GM18502 (cell line): ENCODE data around the gene UBL4B.

Source experiments
- ATAC-seq: cut with Tn5 transposase; IDR thresholded peaks from one replicate; pipeline ENCODE4 v1.9.1; 2021; ENCODE audit warnings: mild to moderate bottlenecking; ENCODE audit not compliant: unreplicated experiment, poor library complexity

UBL4B gene

DNA sequence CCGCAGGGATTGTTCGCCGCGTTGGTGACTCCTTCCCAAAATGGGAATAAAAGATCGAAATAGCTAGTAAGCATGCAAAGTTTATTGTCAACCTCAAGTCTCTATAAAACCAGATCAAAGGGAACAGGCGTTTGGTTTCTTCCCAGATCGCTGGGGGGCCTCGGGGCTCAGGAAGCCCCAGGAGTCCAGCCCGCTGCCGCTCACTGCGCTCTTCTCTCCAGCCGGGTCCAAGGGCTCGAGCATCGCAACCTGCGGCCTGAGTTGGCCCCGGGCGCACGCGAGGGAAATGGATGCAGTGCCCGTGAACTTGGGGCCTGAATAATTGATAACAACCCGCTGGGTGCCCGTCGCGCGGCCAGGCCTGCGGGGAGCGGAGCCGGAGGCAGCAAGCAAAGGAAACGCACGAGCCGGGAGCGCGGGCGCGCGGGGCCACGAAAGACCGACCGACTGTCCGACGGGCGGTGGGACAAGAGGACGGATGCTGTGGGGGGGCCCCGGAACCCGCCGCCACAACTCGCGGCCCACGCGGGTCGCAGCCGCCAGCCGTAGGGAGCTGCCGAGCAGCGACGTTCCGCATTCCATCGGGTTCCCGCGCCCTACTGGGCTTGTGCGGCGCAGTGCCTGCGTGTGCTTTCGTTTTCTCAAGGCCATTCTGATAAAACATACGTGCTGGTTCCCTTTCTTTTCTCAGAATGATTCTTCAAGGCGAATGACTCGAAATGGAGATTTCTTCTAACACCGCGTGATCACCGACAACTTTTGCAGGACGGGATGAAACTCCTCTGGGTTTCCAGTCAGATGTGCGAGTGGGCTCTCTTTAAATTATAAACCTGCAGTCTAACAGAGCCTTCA is 27.8 kb upstream of the UBL4B start:
- ATAC-seq = no peak

GRCh38 chr1:110085671-110086070 is 26.6 kb upstream of the UBL4B start:
- no peak for ATAC-seq

DNA sequence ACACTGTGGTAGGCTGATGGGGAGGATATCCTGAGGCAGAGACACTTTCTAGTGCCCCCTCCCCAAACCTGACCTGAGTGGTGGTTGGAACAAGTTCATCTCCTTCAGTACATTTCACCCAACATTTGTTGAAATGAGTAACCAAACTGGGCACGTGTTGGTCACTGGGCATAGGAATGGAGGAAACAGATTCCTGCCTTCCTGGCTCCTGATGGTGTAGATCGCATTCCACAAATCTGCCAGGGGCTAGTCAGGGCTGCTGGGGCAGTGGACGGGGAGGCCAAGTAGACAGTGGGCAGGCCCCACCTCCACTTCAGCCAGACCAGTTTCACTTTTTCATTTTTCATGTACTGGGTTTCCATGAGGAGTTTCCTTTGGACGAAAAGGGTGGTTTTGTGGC is 25.3 kb upstream of the UBL4B start:
- ATAC-seq = no peak

DNA sequence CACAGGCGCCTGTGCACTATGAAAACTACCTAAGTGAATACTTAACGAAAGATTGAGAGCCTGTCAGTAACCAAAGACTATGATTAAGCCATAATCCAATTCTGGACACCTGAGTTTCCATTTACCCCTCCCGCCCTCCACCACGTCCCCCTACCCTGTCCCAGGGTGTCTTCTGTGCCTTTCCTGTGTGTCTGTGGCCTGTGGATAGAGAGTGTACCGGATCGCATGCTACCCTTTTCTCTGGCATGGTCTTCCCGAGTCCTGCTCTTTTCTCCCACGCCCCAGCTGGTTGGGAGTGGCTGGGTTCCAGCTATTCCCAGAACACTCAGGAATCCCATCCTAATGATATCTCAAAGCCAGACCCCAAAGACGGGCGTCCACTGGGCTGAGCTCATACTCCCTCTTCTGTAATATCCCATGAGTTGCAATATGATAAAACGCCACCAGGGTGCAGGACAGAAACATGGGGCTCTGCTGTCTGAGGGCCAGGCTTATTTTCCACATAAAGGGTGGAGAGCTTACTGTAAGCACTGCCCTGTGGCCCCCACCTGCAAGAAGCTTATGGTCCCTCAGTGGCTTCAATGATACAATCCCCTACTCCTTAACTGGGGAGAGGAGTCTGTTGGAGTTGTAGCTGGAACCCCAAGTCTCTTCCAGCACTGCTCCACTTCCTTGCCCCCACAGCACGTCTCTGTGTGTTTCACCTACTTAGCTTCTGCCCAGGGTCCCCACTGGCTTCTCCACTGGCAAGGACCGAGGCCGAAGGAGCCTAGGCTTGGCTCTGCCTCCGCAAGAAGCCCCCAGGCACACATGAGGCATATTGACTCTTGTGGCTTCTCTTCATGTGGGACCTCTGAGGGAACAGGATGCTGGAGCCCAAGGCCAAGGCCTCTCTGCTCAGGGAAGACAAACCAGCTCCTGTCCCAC is 24.2 kb upstream of the UBL4B start:
- peak; percentile 72 for ATAC-seq

DNA sequence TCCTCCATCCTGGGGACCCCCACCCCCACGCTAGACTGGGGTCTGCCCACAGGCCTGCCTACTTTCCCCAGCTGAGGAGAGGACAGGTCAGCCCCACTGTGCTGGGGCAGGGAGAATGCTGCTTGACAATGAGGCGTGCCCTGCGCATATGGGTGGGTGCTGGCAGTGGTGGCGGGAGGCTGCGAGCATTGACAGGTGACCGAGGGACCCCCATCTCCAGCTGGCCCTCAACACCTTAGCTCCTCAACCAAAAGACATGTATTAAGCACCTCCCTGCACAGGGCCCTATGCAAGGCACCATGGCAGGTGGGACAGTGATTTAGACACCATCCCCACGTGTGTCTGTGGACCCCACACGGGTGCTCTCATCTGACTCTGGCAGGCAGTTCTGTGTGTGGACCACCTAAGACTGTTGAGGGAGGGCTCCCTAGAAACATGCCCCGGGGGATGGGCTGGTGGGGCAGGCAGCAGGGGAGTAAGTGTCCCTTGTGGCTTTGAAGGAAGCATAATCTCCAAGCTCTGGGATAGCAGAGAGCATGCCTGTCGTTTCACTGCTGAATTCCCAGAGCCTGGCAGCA is 23.4 kb upstream of the UBL4B start:
- no peak for ATAC-seq

DNA sequence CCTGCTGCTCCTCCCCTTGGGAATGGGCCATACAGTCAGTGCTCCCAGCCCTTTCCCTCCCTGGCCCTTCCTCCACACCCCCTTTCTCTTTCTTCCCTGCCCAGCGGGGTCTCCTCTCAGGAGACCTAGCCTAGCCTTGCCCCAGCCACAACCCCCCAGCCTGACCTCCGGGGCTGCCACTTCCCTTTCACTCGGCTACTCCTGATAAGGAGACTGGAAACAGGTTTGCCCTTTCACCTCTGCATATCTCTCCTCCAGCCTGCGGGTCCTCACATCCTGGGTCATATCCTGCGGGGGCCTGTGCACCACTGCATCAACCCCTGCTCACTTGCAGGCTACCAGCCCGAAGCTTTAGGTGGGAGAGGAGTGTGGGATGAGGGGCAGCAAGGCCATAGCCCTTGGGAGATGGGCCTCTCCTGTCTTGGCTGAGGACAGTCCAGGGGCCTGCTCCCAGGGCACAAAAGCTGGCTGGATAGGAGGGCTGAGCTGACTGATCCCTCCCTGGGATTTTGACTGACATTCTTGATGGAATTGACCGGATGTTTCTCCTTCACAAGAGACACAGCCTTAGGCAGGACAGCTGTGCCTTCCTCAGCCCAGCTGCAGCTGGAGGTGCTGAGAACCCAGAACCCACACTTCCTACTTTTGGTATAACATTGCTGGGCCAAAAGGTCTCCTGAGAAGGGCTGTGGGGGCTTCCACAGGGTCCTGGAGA is 22.5 kb upstream of the UBL4B start:
- no peak for ATAC-seq

DNA sequence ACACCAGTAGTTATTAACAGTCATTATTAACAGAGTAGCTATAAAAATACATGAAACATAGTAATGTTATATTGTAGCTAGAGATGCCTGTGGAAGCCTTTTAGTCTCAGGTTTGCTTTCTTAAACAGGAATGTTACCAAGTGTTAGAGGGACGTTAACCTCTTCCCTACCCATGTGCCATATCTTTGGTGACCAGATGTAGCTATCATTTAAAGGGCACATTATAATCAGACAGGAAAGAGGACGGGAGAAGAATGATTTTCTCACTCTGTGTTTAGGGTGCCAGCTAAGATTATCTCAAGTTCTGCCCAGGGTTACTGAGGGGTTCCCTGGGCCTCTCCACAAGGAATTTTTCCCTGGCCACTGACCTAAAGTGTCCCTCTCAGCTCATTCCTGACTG is 20.9 kb upstream of the UBL4B start:
- no peak for ATAC-seq

- no peak for ATAC-seq
These were observed 20.5 kb upstream of the UBL4B start for GRCh38 chr1:110091791-110092190.

GRCh38 chr1:110092991-110093390 is 19.3 kb upstream of the UBL4B start:
- ATAC-seq = no peak

- no peak for ATAC-seq
These were observed 17.1 kb upstream of the UBL4B start for GRCh38 chr1:110094931-110095654.

- ATAC-seq = no peak
These were observed 14.6 kb upstream of the UBL4B start for GRCh38 chr1:110097507-110098221.

- ATAC-seq = no peak
These were observed 13.8 kb upstream of the UBL4B start for GRCh38 chr1:110098222-110099026.

GRCh38 chr1:110100335-110100734 is 11.9 kb upstream of the UBL4B start:
- ATAC-seq = no peak

- ATAC-seq = no peak
These were observed 10.2 kb upstream of the UBL4B start for GRCh38 chr1:110102081-110102480.

DNA sequence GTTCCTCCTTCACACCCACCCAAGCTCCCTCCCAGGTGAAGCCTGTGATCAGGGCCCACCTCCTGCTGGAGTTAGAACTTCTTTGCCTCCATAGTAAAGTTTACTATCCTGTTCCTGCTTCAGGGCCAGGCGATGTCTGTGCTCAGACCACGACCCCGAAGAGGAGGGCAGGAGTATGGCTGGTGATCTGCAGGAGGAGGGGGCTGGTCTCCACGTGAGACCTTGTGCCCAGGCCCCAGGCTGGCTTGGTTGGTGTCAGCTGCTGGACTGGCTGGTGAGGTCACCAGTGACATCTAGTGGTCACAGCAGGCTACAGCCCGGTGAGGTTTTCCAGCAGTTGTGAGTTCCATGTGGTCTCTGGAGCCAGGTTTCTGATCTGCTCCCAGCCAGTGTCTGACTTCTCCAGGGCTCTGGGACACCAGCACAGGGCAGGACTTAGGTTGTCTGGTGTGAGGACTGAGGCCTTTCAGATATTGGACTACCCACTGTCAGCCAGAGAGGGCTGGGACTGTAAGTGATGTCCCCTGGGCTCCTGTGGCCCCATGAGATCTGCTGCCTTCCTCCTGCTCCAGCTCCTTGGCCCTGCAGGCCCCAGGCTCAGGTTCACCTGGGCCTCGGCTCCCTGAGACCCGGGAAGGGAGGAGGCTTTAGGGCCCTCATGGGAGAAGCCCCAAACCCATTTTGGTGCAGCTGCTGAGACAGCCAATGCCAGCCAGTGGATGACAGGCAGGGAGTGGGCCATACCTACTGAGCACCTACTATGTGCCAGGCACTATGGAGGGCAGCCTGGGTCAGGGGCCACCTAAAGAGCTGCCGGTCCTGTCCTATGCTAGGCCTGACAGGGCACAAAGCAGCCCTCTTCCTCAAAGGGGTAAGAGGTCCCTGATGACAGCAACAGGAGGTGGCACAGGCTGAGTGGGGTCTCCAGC is 6.0 kb upstream of the UBL4B start:
- ATAC-seq = peak; percentile 81

DNA sequence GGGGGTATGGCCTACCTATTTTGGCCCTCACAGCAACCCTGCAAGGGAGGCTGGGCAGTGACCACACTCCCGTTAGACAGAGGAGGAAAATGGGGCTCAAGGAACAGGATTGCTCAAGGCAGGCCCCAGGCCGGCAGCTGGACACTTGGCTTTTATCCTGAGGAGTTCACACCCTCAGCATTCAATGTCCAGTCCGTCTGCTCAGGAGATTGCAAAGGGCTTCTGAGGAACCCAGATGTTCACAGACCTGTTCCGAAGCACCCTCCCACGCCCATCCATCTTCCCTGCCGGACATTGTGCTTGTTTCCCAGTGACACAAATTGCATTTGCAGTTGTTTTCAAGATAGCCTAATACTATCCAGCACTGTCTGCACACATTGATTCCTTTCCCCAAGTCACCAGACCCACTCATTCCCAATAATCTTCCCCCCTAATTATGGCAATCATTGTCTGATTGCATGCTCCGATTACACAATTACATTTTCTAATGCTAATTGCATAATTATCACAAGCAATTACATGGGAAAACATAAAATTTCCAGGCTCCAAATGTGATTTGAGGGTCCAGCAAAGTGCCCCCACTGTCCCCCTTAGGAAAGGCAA is 4.3 kb upstream of the UBL4B start:
- no peak for ATAC-seq

DNA sequence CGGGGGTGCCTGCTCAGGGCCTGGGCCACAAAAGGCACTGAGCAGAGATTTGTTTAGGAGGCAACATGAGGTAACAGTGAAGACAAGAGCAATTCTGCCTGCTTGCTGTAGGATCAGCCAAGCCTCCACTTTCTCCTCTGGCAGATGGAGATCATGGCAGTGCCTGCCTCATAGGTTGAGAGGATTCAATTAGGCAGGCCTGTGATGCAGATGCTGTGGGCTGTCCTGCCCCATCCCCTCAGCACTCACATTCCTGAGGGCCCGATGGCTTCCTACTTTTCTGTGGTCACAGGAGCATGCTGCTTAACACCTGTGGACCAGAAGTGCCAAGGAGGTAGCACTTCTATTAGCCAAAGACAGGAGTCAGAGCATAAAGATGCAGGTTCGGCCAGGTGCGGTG is 1.2 kb upstream of the UBL4B start:
- no peak for ATAC-seq
